Measurements from ENCODE around the gene ROR1. TPM values are rescaled to one million over a fixed set of nuclear protein-coding genes. Genes with fewer than 3 reads are reported as not detected.

The ROR1 gene
- total RNA-seq, 1 donor from 2014 or later: 30.3 TPM

DNA sequence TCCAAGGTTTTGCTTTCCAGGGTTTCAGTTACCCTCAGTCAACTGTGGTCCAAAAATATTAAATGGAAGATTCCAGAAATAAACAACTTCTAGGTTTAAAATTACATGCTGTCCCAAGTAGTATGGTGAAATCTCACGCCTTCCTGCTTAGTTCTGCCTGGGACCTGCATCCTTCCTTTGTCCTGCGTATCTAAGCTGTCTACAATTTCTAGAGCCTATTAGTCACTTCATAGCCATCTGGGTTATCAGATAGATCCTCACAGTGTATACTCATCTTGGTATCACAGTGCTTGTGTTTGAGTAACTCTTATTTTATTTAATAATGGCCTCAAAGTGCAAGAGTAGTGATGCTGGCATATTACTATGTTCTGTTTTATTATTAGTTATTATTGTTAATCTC, 157.7 kb downstream of the ROR1 start:
- no peaks in the 10 kb centered on the region for H3K9me3 Mint-ChIP-seq
- Histone ChIP-seq H3K27ac (no peak overlapping the region), H3K79me2 (ENCODE audit: low read depth) (peaks cover 92% of the 10 kb centered on the region), H3K9ac (no peak overlapping the region), H4K20me1 (ENCODE audit: low read depth) (peaks cover 55% of the 10 kb centered on the region), H3K4me2 (no peak overlapping the region), H3F3A (ENCODE audit: low read depth) (no peaks in the 10 kb centered on the region), H2AFZ (replicated peaks) (no peak overlapping the region), H3K36me3 (no peaks in the 10 kb centered on the region), H3K9me3 (ENCODE audit: low read depth) (no peaks in the 10 kb centered on the region), H3K27me3 (no peaks in the 10 kb centered on the region), H3K4me1 (peaks cover 13% of the 10 kb centered on the region), H3K4me3 (no peak overlapping the region)
- DNase-seq (ENCODE audit: low spot score): no peak
- H3K36me3 Mint-ChIP-seq: no peaks in the 10 kb centered on the region
- H3K4me3 Mint-ChIP-seq: no peak overlapping the region
- no peak overlapping the region for H3K27ac Mint-ChIP-seq
- peaks cover 18% of the 10 kb centered on the region for H3K4me1 Mint-ChIP-seq
- peaks cover 2% of the 10 kb centered on the region for H3K27me3 Mint-ChIP-seq (ENCODE audit: insufficient read depth, low read depth)
- TF ChIP-seq, protein P1, sequence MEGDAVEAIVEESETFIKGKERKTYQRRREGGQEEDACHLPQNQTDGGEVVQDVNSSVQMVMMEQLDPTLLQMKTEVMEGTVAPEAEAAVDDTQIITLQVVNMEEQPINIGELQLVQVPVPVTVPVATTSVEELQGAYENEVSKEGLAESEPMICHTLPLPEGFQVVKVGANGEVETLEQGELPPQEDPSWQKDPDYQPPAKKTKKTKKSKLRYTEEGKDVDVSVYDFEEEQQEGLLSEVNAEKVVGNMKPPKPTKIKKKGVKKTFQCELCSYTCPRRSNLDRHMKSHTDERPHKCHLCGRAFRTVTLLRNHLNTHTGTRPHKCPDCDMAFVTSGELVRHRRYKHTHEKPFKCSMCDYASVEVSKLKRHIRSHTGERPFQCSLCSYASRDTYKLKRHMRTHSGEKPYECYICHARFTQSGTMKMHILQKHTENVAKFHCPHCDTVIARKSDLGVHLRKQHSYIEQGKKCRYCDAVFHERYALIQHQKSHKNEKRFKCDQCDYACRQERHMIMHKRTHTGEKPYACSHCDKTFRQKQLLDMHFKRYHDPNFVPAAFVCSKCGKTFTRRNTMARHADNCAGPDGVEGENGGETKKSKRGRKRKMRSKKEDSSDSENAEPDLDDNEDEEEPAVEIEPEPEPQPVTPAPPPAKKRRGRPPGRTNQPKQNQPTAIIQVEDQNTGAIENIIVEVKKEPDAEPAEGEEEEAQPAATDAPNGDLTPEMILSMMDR (IDR thresholded peaks at IDR 0.05): no peak
- TF ChIP-seq EZH2 (IDR thresholded peaks at IDR 0.05) (no peak), EZH2phosphoT487 (IDR thresholded peaks at IDR 0.05) (no peak)

DNA sequence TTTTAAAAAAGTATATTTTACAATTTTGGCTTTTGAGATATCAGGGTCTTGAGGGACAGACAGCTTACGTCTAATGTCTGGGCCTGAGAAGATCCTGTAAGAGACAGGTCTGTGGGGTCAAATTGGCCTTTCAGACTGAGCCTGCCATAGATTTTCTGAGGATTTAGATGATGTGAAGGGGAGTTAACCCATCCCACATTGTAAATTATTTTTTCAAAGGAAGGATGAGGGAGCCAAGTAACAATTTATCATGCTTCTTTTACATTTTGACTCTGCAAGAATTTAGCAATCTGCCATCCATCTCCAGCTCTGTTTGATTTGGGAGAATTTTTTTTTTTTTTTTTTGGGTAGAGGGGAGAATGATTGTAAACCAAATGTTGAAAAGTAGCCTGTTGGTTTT, 160.9 kb downstream of the ROR1 start:
- Histone ChIP-seq H3K4me2 (no peak overlapping the region), H4K20me1 (ENCODE audit: low read depth) (peaks cover 39% of the 10 kb centered on the region), H3K4me1 (peaks cover 2% of the 10 kb centered on the region), H2AFZ (replicated peaks) (no peak overlapping the region), H3K27ac (no peak overlapping the region), H3K27me3 (no peaks in the 10 kb centered on the region), H3K4me3 (no peak overlapping the region), H3F3A (ENCODE audit: low read depth) (no peaks in the 10 kb centered on the region), H3K9ac (no peak overlapping the region), H3K79me2 (ENCODE audit: low read depth) (peaks cover 100% of the 10 kb centered on the region), H3K9me3 (ENCODE audit: low read depth) (no peaks in the 10 kb centered on the region), H3K36me3 (no peaks in the 10 kb centered on the region)
- H3K4me1 Mint-ChIP-seq: peaks cover 9% of the 10 kb centered on the region
- H3K36me3 Mint-ChIP-seq: no peaks in the 10 kb centered on the region
- no peaks in the 10 kb centered on the region for H3K9me3 Mint-ChIP-seq
- no peak overlapping the region for H3K4me3 Mint-ChIP-seq
- no peak for DNase-seq (ENCODE audit: low spot score)
- H3K27ac Mint-ChIP-seq: no peak overlapping the region
- TF ChIP-seq, protein P1 (IDR thresholded peaks at IDR 0.05): no peak
- TF ChIP-seq EZH2phosphoT487 (IDR thresholded peaks at IDR 0.05) (no peak), EZH2 (IDR thresholded peaks at IDR 0.05) (no peak)
- H3K27me3 Mint-ChIP-seq (ENCODE audit: insufficient read depth, low read depth): peaks cover 2% of the 10 kb centered on the region

DNA sequence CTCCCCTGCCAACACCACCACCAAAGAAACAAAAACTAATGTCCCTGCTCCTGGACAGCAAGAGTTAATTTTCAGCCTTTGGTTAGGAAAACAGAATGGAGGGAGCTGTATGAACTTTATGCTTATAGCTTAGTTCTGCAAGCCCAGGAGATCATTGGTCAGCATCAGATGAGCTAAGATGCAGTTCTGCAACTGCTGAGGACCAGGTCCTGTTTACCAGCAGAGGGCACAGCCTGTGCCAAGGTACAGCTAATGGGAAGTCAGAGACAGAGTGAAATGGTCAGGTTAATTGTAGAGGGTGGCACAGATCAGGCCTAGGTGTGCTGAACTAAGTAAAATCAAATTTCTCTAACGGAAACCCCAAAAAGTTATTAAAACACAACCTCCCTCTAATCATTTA, 161.3 kb downstream of the ROR1 start:
- TF ChIP-seq EZH2 (IDR thresholded peaks at IDR 0.05) (no peak), EZH2phosphoT487 (IDR thresholded peaks at IDR 0.05) (no peak)
- TF ChIP-seq, protein P1 (IDR thresholded peaks at IDR 0.05): peak; percentile 23
- Histone ChIP-seq H3K27me3 (no peaks in the 10 kb centered on the region), H3K79me2 (ENCODE audit: low read depth) (peaks cover 97% of the 10 kb centered on the region), H3K9me3 (ENCODE audit: low read depth) (no peaks in the 10 kb centered on the region), H3K4me1 (no peaks in the 10 kb centered on the region), H3K9ac (no peak overlapping the region), H3K4me2 (no peak overlapping the region), H3K27ac (no peak overlapping the region), H2AFZ (replicated peaks) (no peak overlapping the region), H4K20me1 (ENCODE audit: low read depth) (peaks cover 38% of the 10 kb centered on the region), H3K4me3 (no peak overlapping the region), H3K36me3 (no peaks in the 10 kb centered on the region), H3F3A (ENCODE audit: low read depth) (no peaks in the 10 kb centered on the region)
- Mint-ChIP-seq H3K4me1 (peaks cover 6% of the 10 kb centered on the region), H3K9me3 (no peaks in the 10 kb centered on the region), H3K27ac (no peak overlapping the region), H3K27me3 (ENCODE audit: insufficient read depth, low read depth) (peaks cover under 1% of the 10 kb centered on the region), H3K36me3 (no peaks in the 10 kb centered on the region), H3K4me3 (no peak overlapping the region)
- no peak for DNase-seq (ENCODE audit: low spot score)

Measured in neural progenitor cell (in vitro differentiated cells).